B cell (primary cell): ENCODE measurements around the gene FRRS1. TPM values are rescaled to one million over a fixed set of nuclear protein-coding genes. Genes with fewer than 3 reads are reported as not detected.

ENCODE experiments used
- ATAC-seq: fragments of 200-7000 bp; cut with Tn5 transposase; one replicate; pipeline ENCODE4 v1.10.0; 2021; ENCODE audit warnings: low read depth, mild to moderate bottlenecking, moderate number of reproducible peaks, moderate library complexity
- CTCF ChIA-PET: fragments of 350-600 bp; sonication (Branson Sonifier 250); formaldehyde crosslinking; loops from one replicate; lab custom pipeline; 2021; ENCODE audit warnings: antibody characterized with exemption, inconsistent platforms; lab: Charles Lee
- POLR2A ChIA-PET: fragments of 350-600 bp; sonication (Branson Sonifier 250); formaldehyde crosslinking; loops from one replicate; lab custom pipeline; 2021; ENCODE audit warnings: antibody characterized with exemption; lab: Charles Lee
- DNase-seq: peaks from one replicate; pipeline ENCODE4 v3.0.0; 2013
- H2AFZ ChIP-seq: 2 replicates; pipeline ENCODE4 v1.6.1; 2012; ENCODE audit warnings: mild to moderate bottlenecking, low read depth, low read length; ENCODE audit not compliant: insufficient read depth, poor library complexity, severe bottlenecking
- H3K27ac ChIP-seq, 2 donors: 1 replicate in 1 of 2; 2 replicates in 1 of 2; pipeline ENCODE4 v1.5.1; 2012 to 2013; ENCODE audit warnings: low read length in 2 of 2, mild to moderate bottlenecking in 2 of 2, moderate library complexity in 1 of 2
- H3K27me3 ChIP-seq, 4 experiments: fragments of 200-600 bp in 1 of 4; sonication (generic) in 1 of 4; replicated peaks in 1 of 4; 1 replicate in 2 of 4; 2 replicates in 2 of 4; pipeline versions ENCODE4 v1.6.1 to v1.7.0; 2013 to 2016; ENCODE audit warnings: low read length in 3 of 4, mild to moderate bottlenecking in 2 of 4, mixed read lengths in 1 of 4, moderate library complexity in 1 of 4; ENCODE audit not compliant: insufficient read depth in 4 of 4, control insufficient read depth in 3 of 4; ENCODE audit errors: control extremely low read depth in 1 of 4
- H3K36me3 ChIP-seq, 2 experiments: replicated peaks in 1 of 2; 1 replicate in 1 of 2; 2 replicates in 1 of 2; pipeline versions ENCODE4 v1.6.1 to v1.7.1; 2013; ENCODE audit warnings: low read length in 1 of 2; ENCODE audit not compliant: insufficient read depth in 2 of 2, control insufficient read depth in 1 of 2; ENCODE audit errors: control extremely low read depth in 1 of 2, extremely low read depth in 1 of 2
- H3K4me1 ChIP-seq, 2 donors: fragments of 200-600 bp in 1 of 2; sonication (generic) in 1 of 2; 1 replicate in 1 of 2; 2 replicates in 1 of 2; pipeline versions ENCODE4 v1.5.1 to v1.6.1; 2013 to 2017; ENCODE audit warnings: low read length in 2 of 2; ENCODE audit not compliant: control insufficient read depth in 2 of 2, insufficient read depth in 2 of 2
- H3K4me2 ChIP-seq: replicated peaks from 2 replicates; pipeline ENCODE3; 2012; ENCODE audit warnings: mild to moderate bottlenecking, low read depth, low read length; ENCODE audit not compliant: poor library complexity, severe bottlenecking
- H3K4me3 ChIP-seq, 5 experiments: fragments of 200-600 bp in 1 of 5; sonication (generic) in 1 of 5; 1 replicate in 3 of 5; 2 replicates in 2 of 5; pipeline versions ENCODE4 v1.5.1 to v1.7.0; 2011 to 2016; ENCODE audit warnings: low read length in 4 of 5, mild to moderate bottlenecking in 4 of 5, low read depth in 2 of 5, control low read depth in 1 of 5, moderate library complexity in 1 of 5; ENCODE audit not compliant: insufficient read depth in 1 of 5; ENCODE audit errors: control extremely low read depth in 1 of 5, extremely low read depth in 1 of 5
- H3K79me2 ChIP-seq: fragments of 200-600 bp; sonication (generic); one replicate; pipeline ENCODE4 v1.6.0; 2016; ENCODE audit warnings: low read length; ENCODE audit not compliant: control insufficient read depth, insufficient read depth
- H3K9ac ChIP-seq: fragments of 200-600 bp; sonication (generic); 2 replicates; pipeline ENCODE4 v1.6.1; 2017; ENCODE audit warnings: mild to moderate bottlenecking, low read length, moderate library complexity
- H3K9me3 ChIP-seq, 3 donors: one replicate each; pipeline versions ENCODE4 v1.6.1 to v1.7.1; 2013; ENCODE audit warnings: low read length in 2 of 3; ENCODE audit not compliant: control insufficient read depth in 2 of 3, insufficient read depth in 1 of 3; ENCODE audit errors: control extremely low read depth in 1 of 3
- H4K20me1 ChIP-seq: 2 replicates; pipeline ENCODE4 v1.6.0; 2012; ENCODE audit warnings: mild to moderate bottlenecking, low read length; ENCODE audit not compliant: insufficient read depth, control insufficient read depth, poor library complexity, severe bottlenecking
- H3K27ac Mint-ChIP-seq: one replicate; pipeline ENCODE4 v1.8.0; 2021; ENCODE audit warnings: mixed read lengths
- H3K27me3 Mint-ChIP-seq: one replicate; pipeline ENCODE4 v1.8.0; 2021; ENCODE audit warnings: mixed read lengths
- H3K4me1 Mint-ChIP-seq: one replicate; pipeline ENCODE4 v1.8.0; 2021; ENCODE audit warnings: mixed read lengths
- H3K4me3 Mint-ChIP-seq: one replicate; pipeline ENCODE4 v1.8.0; 2021; ENCODE audit warnings: mixed read lengths
- H3K9me3 Mint-ChIP-seq: one replicate; pipeline ENCODE4 v1.8.0; 2022; ENCODE audit warnings: mixed read lengths; ENCODE audit not compliant: insufficient read depth
- CTCF ChIP-seq: fragments of 200-600 bp; IDR thresholded peaks from one replicate; pipeline ENCODE4 v1.8.0; 2022; ENCODE audit warnings: antibody characterized with exemption, mild to moderate bottlenecking
- EZH2 ChIP-seq: IDR thresholded peaks from 2 replicates; pipeline ENCODE4 v1.6.1; 2012; ENCODE audit warnings: borderline replicate concordance, low read depth, mild to moderate bottlenecking, moderate library complexity, low read length; ENCODE audit not compliant: insufficient read depth, poor library complexity, severe bottlenecking
- WGBS: methylation state at CpG from one replicate; pipeline ENCODE4 v1.1.5; 2013; ENCODE audit warnings: missing lambda C conversion rate; ENCODE audit not compliant: insufficient coverage; 5-methylcytosine and 5-hydroxymethylcytosine counted together
- intact Hi-C: fragments of 100-400 bp; cut with micrococcal nuclease; formaldehyde crosslinking; loops from one replicate; pipeline ENCODE4 v1.10.0; 2022
- polyA plus RNA-seq: library from polyadenylated mRNA; depleted of rRNA; stranded (reverse); fragments of >200 nt; gene quantifications from 2 replicates; pipeline ENCODE4 v1.2.3, GENCODE V29; 2012
- total RNA-seq, 2 donors: library from RNA; stranded (reverse); fragments of 120-200 nt in 1 of 2; gene quantifications; 1 replicate in 1 of 2; 2 replicates in 1 of 2; pipeline versions ENCODE4 v1.2.3 to v1.2.4, GENCODE V29; 2013 to 2022

The FRRS1 gene
- total and polyA plus RNA-seq, 2 donors (not counting 1 experiment from before 2014, with no cell fraction given): 0.73 to 0.96 TPM

GRCh38 chr1:99806882-99807281, 40.4 kb upstream of the FRRS1 start:
- Histone ChIP-seq H4K20me1 (no peaks in the 10 kb centered on the region), H3K36me3 (no peaks in the 10 kb centered on the region), H3K4me1 (peaks cover 0 to 6% of the 10 kb centered on the region in 2 donors), H2AFZ (no peak overlapping the region), H3K27ac (no peak overlapping the region), H3K79me2 (no peaks in the 10 kb centered on the region), H3K4me3 (no peak overlapping the region), H3K9ac (no peak overlapping the region), H3K27me3 (peaks cover 0 to 7% (median 2%) of the 10 kb centered on the region in 4 experiments), H3K9me3 (no peaks in the 10 kb centered on the region), H3K4me2 (no peak overlapping the region)
- no peak for DNase-seq
- ATAC-seq: no peak
- intact Hi-C loops: loop anchor here (5.0 kb wide), 1 partner anchor 45 kb away; the partner anchor contains the start of gene AGL
- H3K27me3 Mint-ChIP-seq: peaks cover 28% of the 10 kb centered on the region
- no peak overlapping the region for H3K4me3 Mint-ChIP-seq
- H3K4me1 Mint-ChIP-seq: peaks cover 4% of the 10 kb centered on the region
- H3K27ac Mint-ChIP-seq: no peak overlapping the region
- no peak for TF ChIP-seq EZH2
- no peak for TF ChIP-seq CTCF
- no CpG with 5 or more reads among the region's 2 CpGs for WGBS
- H3K9me3 Mint-ChIP-seq: no peaks in the 10 kb centered on the region
- CTCF ChIA-PET: interaction anchor here (0.8 to 3.4 kb wide), 7 partner anchors 15 to 1067 kb away, joined by 3 to 35 read pairs (median 5); no protein-coding TSS in a partner anchor
- POLR2A ChIA-PET: no interaction called here

DNA sequence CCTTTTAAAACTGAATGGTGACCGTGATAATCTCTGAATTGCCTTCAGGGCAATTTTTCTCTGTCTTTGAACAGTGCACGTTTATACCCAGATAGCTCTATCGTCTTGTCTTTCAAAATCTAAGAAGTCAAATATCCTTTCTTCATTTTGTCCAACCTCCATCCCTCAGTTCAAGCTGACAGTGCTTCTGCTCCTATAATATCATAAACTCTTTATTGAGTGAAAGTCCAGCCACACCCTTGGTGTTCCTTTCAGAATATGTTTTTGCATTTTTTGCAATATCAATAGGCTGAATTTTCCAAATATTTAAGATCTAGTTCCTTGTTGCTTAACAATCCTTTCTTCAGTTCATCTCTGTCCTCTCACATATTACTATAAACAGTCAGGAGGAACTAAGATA, 35.1 kb upstream of the FRRS1 start:
- no peak overlapping the region for H2AFZ ChIP-seq
- H3K27me3 ChIP-seq: peaks cover 0 to 3% (median 0%) of the 10 kb centered on the region in 4 experiments
- 75% methylated on average over 3 of the region's 3 CpGs for WGBS

More for the DNA sequence above, 35.1 kb upstream of the FRRS1 start:
- TF ChIP-seq CTCF: no peak
- TF ChIP-seq EZH2: no peak
- ChIA-PET CTCF (interaction anchor here (1.0 kb wide), 1 partner anchor 1067 kb away, joined by 3 read pairs; no protein-coding TSS in a partner anchor), POLR2A (no interaction called here)
- Histone ChIP-seq H3K79me2 (no peaks in the 10 kb centered on the region), H3K4me3 (no peak overlapping the region), H3K4me1 (no peaks in the 10 kb centered on the region), H3K36me3 (no peaks in the 10 kb centered on the region), H3K9ac (no peak overlapping the region), H3K4me2 (no peak overlapping the region), H3K27ac (no peak overlapping the region), H4K20me1 (no peaks in the 10 kb centered on the region), H3K9me3 (no peaks in the 10 kb centered on the region)
- Mint-ChIP-seq H3K4me3 (no peak overlapping the region), H3K27ac (no peak overlapping the region), H3K4me1 (peaks cover 2% of the 10 kb centered on the region), H3K27me3 (peaks cover 18% of the 10 kb centered on the region), H3K9me3 (no peaks in the 10 kb centered on the region)
- ATAC-seq (no peak), DNase-seq (no peak)
- intact Hi-C loops: no loop called here
